ENCODE results near the gene SNTA1. TPM values are rescaled to one million over a fixed set of nuclear protein-coding genes. Genes with fewer than 3 reads are reported as not detected.

SNTA1 gene
- total RNA-seq, 1 experiment from 2014 or later, result 14.6 TPM

DNA sequence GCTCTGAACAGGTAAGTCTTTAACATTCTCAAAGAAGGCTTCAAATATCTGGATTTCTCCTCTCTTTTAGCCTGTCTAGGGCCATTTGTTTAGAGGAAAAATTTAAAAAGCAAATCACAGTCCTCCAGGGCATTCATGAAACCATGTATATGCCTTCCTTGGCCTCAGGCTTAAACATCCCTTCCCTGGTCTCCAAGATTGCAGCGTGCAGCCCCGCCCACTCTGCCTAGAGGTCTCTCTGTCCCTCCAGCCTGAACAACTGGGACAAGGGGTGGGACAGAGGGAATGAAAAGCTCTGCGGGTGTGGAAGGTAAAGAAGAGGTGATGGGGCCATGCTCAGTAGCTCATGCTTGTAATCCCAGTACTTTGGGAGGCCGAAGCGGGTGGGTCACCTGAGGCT, 36.5 kb upstream of the SNTA1 start:
- ChIA-PET POLR2A (no interaction called here), RAD21 (ENCODE audit: low non-redundant PET in 1 of 2, low total read pairs in 2 of 2, uncharacterized antibody in 2 of 2, unreplicated experiment in 2 of 2) (no interaction called here), CTCF (no interaction called here)
- no peak for TF ChIP-seq POLR2A (IDR thresholded peaks at IDR 0.05; ENCODE audit: borderline replicate concordance, extremely low read depth, insufficient read depth, insufficient read length)
- no peak for TF ChIP-seq POLR2AphosphoS5 (IDR thresholded peaks at IDR 0.05; ENCODE audit: low read depth, low read length)
- TF ChIP-seq CEBPB (IDR thresholded peaks at IDR 0.05; ENCODE audit: low read depth), result no peak
- TF ChIP-seq EZH2phosphoT487 (IDR thresholded peaks at IDR 0.05; ENCODE audit: borderline replicate concordance), result no peak
- TF ChIP-seq CBX3 (IDR thresholded peaks at IDR 0.05; ENCODE audit: low read depth), result no peak
- TF ChIP-seq ELF1 (IDR thresholded peaks at IDR 0.05; ENCODE audit: borderline replicate concordance, low read depth), result no peak
- TF ChIP-seq, protein P1, sequence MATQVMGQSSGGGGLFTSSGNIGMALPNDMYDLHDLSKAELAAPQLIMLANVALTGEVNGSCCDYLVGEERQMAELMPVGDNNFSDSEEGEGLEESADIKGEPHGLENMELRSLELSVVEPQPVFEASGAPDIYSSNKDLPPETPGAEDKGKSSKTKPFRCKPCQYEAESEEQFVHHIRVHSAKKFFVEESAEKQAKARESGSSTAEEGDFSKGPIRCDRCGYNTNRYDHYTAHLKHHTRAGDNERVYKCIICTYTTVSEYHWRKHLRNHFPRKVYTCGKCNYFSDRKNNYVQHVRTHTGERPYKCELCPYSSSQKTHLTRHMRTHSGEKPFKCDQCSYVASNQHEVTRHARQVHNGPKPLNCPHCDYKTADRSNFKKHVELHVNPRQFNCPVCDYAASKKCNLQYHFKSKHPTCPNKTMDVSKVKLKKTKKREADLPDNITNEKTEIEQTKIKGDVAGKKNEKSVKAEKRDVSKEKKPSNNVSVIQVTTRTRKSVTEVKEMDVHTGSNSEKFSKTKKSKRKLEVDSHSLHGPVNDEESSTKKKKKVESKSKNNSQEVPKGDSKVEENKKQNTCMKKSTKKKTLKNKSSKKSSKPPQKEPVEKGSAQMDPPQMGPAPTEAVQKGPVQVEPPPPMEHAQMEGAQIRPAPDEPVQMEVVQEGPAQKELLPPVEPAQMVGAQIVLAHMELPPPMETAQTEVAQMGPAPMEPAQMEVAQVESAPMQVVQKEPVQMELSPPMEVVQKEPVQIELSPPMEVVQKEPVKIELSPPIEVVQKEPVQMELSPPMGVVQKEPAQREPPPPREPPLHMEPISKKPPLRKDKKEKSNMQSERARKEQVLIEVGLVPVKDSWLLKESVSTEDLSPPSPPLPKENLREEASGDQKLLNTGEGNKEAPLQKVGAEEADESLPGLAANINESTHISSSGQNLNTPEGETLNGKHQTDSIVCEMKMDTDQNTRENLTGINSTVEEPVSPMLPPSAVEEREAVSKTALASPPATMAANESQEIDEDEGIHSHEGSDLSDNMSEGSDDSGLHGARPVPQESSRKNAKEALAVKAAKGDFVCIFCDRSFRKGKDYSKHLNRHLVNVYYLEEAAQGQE (IDR thresholded peaks at IDR 0.05; ENCODE audit: low read depth), result no peak
- no peak for TF ChIP-seq YY1 (IDR thresholded peaks at IDR 0.05; ENCODE audit: extremely low read depth, insufficient replicate concordance, low read depth, low read length)
- TF ChIP-seq, protein P2, sequence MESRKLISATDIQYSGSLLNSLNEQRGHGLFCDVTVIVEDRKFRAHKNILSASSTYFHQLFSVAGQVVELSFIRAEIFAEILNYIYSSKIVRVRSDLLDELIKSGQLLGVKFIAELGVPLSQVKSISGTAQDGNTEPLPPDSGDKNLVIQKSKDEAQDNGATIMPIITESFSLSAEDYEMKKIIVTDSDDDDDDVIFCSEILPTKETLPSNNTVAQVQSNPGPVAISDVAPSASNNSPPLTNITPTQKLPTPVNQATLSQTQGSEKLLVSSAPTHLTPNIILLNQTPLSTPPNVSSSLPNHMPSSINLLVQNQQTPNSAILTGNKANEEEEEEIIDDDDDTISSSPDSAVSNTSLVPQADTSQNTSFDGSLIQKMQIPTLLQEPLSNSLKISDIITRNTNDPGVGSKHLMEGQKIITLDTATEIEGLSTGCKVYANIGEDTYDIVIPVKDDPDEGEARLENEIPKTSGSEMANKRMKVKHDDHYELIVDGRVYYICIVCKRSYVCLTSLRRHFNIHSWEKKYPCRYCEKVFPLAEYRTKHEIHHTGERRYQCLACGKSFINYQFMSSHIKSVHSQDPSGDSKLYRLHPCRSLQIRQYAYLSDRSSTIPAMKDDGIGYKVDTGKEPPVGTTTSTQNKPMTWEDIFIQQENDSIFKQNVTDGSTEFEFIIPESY (IDR thresholded peaks at IDR 0.05; ENCODE audit: extremely low read depth, insufficient replicate concordance, low read length), result no peak
- no peak for TF ChIP-seq SRF (IDR thresholded peaks at IDR 0.05; ENCODE audit: low read depth)
- no peak for TF ChIP-seq RAD21 (IDR thresholded peaks at IDR 0.05; ENCODE audit: low read depth)
- no peak for TF ChIP-seq ATF3 (IDR thresholded peaks at IDR 0.05)
- TF ChIP-seq EGR1 (IDR thresholded peaks at IDR 0.05; ENCODE audit: low read depth), result no peak
- no peak for TF ChIP-seq ZFX (IDR thresholded peaks at IDR 0.05)
- Histone ChIP-seq H3K9ac (ENCODE audit: low read length) (no peak overlapping the region), H3K27ac (ENCODE audit: low read depth, low read length) (no peak overlapping the region), H3K79me2 (ENCODE audit: insufficient read depth, low read length) (no peaks in the 10 kb centered on the region), H3K4me3 (replicated peaks in 1 of 2; ENCODE audit: low read depth in 1 of 2, low read length in 2 of 2) (no peak overlapping the region), H2AFZ (ENCODE audit: low read depth, low read length, poor library complexity, severe bottlenecking) (no peak overlapping the region), H4K20me1 (ENCODE audit: insufficient read depth) (no peaks in the 10 kb centered on the region), H3K9me2 (ENCODE audit: insufficient read depth) (no peaks in the 10 kb centered on the region), H3K36me3 (ENCODE audit: control insufficient read depth in 1 of 2, insufficient read depth in 2 of 2, low read length in 2 of 2) (no peaks in the 10 kb centered on the region), H3K27me3 (ENCODE audit: insufficient read depth, low read length) (no peaks in the 10 kb centered on the region), H3K4me1 (ENCODE audit: control insufficient read depth in 1 of 2, insufficient read depth in 2 of 2, low read length in 2 of 2) (no peaks in the 10 kb centered on the region), H3K9me3 (ENCODE audit: control insufficient read depth in 1 of 2, insufficient read depth in 1 of 2, low read depth in 1 of 2, low read length in 2 of 2) (no peaks in the 10 kb centered on the region), H3K4me2 (ENCODE audit: low read length) (no peak overlapping the region)
- DNase-seq (ENCODE audit: low read depth, low spot score) (no peak), ATAC-seq (no peak)
- intact Hi-C loops (cut with micrococcal nuclease), result no loop called here
- BruUV-seq (replicated peaks), result no TSS peak

All from HCT116 (cell line).